ENCODE results near the gene NEUROD2.

NEUROD2 gene

GRCh38 chr17:39564211-39564848 lies 43.4 kb downstream of the NEUROD2 start:
- intact Hi-C loops (cut with DNase I; ENCODE audit: low total_unique reads) = no loop called here
- no peak for TF ChIP-seq CTCF (IDR thresholded peaks at IDR 0.05)
- peaks cover 10 to 83% (median 34%) of the 10 kb centered on the region in 3 donors for H3K36me3 ChIP-seq
- DNase-seq = no peak
- no peaks in the 10 kb centered on the region for H3K4me1 ChIP-seq
- no peaks in the 10 kb centered on the region for H3K9me3 ChIP-seq
- H3K27ac ChIP-seq = no peak overlapping the region
- H3K27me3 ChIP-seq = no peaks in the 10 kb centered on the region
- no peak overlapping the region for H3K4me3 ChIP-seq

GRCh38 chr17:39563476-39563875 lies 44.2 kb downstream of the NEUROD2 start:
- Histone ChIP-seq H3K27ac (no peak overlapping the region), H3K4me1 (no peaks in the 10 kb centered on the region), H3K27me3 (no peaks in the 10 kb centered on the region), H3K9me3 (no peaks in the 10 kb centered on the region), H3K4me3 (no peak overlapping the region), H3K36me3 (peaks cover 11 to 83% (median 26%) of the 10 kb centered on the region in 3 donors)
- no peak for TF ChIP-seq CTCF (IDR thresholded peaks at IDR 0.05)
- intact Hi-C loops (cut with DNase I; ENCODE audit: low total_unique reads) = no loop called here
- no peak for DNase-seq

- intact Hi-C loops (cut with DNase I; ENCODE audit: low total_unique reads) = no loop called here
- no peak for DNase-seq
- peaks cover 11 to 83% (median 22%) of the 10 kb centered on the region in 3 donors for H3K36me3 ChIP-seq
Observed at GRCh38 chr17:39562976-39563375, 44.7 kb downstream of the NEUROD2 start.

DNA sequence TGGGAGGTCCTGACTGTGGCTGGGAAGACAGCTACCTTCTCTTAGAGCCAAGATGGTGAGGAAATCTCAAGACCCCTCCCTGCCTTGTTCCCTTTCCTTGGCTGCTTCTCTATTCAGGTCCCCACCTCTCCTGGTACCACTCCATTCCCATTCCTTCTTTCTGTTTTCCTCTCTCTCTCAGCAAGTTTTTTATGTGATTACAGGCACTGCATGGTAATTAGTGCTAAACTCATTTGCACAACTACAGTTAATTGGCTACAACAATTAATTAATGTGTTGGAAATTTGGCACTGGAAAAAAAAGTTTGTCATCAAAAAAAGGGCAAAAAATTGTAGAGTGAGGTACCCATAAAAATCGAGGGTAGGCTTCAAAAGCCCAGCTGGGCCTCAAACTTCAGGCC lies 45.3 kb downstream of the NEUROD2 start:
- no peaks in the 10 kb centered on the region for H3K9me3 ChIP-seq
- H3K27me3 ChIP-seq = no peaks in the 10 kb centered on the region
- no peak overlapping the region for H3K27ac ChIP-seq
- DNase-seq = no peak
- peaks cover 11 to 83% (median 16%) of the 10 kb centered on the region in 3 donors for H3K36me3 ChIP-seq
- intact Hi-C loops (cut with DNase I; ENCODE audit: low total_unique reads) = no loop called here
- H3K4me1 ChIP-seq = no peaks in the 10 kb centered on the region
- H3K4me3 ChIP-seq = no peak overlapping the region
- no peak for TF ChIP-seq CTCF (IDR thresholded peaks at IDR 0.05)

More at GRCh38 chr17:39562976-39563375, 44.7 kb downstream of the NEUROD2 start:
- Histone ChIP-seq H3K4me3 (no peak overlapping the region), H3K9me3 (no peaks in the 10 kb centered on the region), H3K27ac (no peak overlapping the region), H3K27me3 (no peaks in the 10 kb centered on the region), H3K4me1 (no peaks in the 10 kb centered on the region)
- no peak for TF ChIP-seq CTCF (IDR thresholded peaks at IDR 0.05)

DNA sequence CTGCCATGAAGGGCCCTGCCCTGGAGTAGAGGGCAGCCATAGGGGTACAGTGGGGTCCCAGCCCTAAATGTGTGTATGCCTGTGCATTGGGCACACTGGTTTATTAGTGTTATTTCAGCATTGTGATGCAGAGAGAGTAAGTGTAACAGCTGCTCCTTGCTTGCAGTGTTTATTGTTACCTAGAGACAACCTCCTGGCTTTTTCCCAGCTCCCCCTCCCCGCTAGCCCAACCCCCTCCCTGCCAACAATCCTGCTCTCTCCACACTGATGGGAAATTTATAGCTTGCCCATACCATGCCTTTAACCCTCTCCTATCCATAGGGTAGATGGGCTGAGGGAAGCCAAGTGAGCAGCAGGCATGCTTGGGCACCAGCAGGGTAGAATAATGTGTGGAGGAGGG lies 51.3 kb downstream of the NEUROD2 start:
- no peak overlapping the region for H3K27ac ChIP-seq
- H3K9me3 ChIP-seq = no peaks in the 10 kb centered on the region
- no peak for TF ChIP-seq CTCF (IDR thresholded peaks at IDR 0.05)
- no peaks in the 10 kb centered on the region for H3K27me3 ChIP-seq
- H3K4me3 ChIP-seq = no peak overlapping the region
- intact Hi-C loops (cut with DNase I; ENCODE audit: low total_unique reads) = no loop called here
- peaks cover 25 to 99% (median 41%) of the 10 kb centered on the region in 3 donors for H3K36me3 ChIP-seq
- DNase-seq = no peak
- no peaks in the 10 kb centered on the region for H3K4me1 ChIP-seq

Data from tibial artery (tissue), 4 donors.